SU-DHL-6 (cell line): ENCODE data around the gene EXOC4.
A peak's percentile ranks its signal among the peaks of the same experiment; 100 is the strongest.
"Not testable (repeated sequence)": the region's sequence is repeated elsewhere in the genome, so short reads cannot be mapped to it uniquely, and the experiment has no call there.

ENCODE experiments used
- H2AFZ ChIP-seq: fragments of 200-600 bp; sonication (generic); 2 replicates; pipeline ENCODE4 v1.6.1; 2014; ENCODE audit warnings: low read depth, mild to moderate bottlenecking, moderate library complexity, mixed read lengths, antibody characterized with exemption, low read length; ENCODE audit not compliant: severe bottlenecking
- H3F3A ChIP-seq: fragments of 200-600 bp; shearing (Covaris generic); 2 replicates; pipeline ENCODE4 v1.6.0; 2016; ENCODE audit warnings: antibody characterized with exemption, mild to moderate bottlenecking; ENCODE audit not compliant: insufficient read depth
- H3K27ac ChIP-seq: fragments of 200-600 bp; sonication (generic); 2 replicates; pipeline ENCODE4 v1.5.1; 2016; ENCODE audit warnings: low read depth, mild to moderate bottlenecking, low read length, moderate library complexity, mixed read lengths
- H3K27me3 ChIP-seq: fragments of 200-600 bp; sonication (generic), shearing (Covaris generic); 2 replicates; pipeline ENCODE4 v1.6.0; 2014; ENCODE audit warnings: mild to moderate bottlenecking, low read length
- H3K36me3 ChIP-seq: fragments of 200-600 bp; sonication (generic); 2 replicates; pipeline ENCODE4 v1.6.1; 2014; ENCODE audit warnings: mild to moderate bottlenecking, low read length, mixed read lengths
- H3K4me2 ChIP-seq: fragments of 300-600, 200-600 bp; shearing (Covaris generic), sonication (generic); 2 replicates; pipeline ENCODE4 v1.6.0; 2014; ENCODE audit warnings: low read length, low read depth, mild to moderate bottlenecking; ENCODE audit not compliant: poor library complexity, severe bottlenecking
- H3K4me3 ChIP-seq: fragments of 200-600 bp; sonication (generic); 2 replicates; pipeline ENCODE4 v1.5.1; 2014; ENCODE audit warnings: antibody characterized with exemption, low read length, mild to moderate bottlenecking, mixed read lengths; ENCODE audit not compliant: insufficient read depth, poor library complexity, severe bottlenecking
- H3K79me2 ChIP-seq: fragments of 200-600 bp; sonication (generic); 2 replicates; pipeline ENCODE4 v1.6.1; 2014; ENCODE audit warnings: mild to moderate bottlenecking, low read length, moderate library complexity; ENCODE audit not compliant: insufficient read depth
- H3K9ac ChIP-seq: fragments of 200-600 bp; sonication (generic); 2 replicates; pipeline ENCODE4 v1.7.0; 2014; ENCODE audit warnings: mild to moderate bottlenecking, low read length
- H3K9me2 ChIP-seq: fragments of 200-600 bp; sonication (generic); replicated peaks from 2 replicates; pipeline ENCODE4 v1.6.1; 2014; ENCODE audit warnings: low read length; ENCODE audit not compliant: insufficient read depth
- H3K9me3 ChIP-seq: fragments of 200-600 bp; sonication (generic); 2 replicates; pipeline ENCODE4 v1.6.1; 2014; ENCODE audit warnings: low read length, mixed read lengths; ENCODE audit not compliant: insufficient read depth
- H4K20me1 ChIP-seq: fragments of 200-600 bp; sonication (generic); 2 replicates; pipeline ENCODE4 v1.6.1; 2014; ENCODE audit warnings: low read depth, mild to moderate bottlenecking, antibody characterized with exemption, low read length, moderate library complexity, mixed read lengths
- EZH2phosphoT487 ChIP-seq: fragments of 200-600 bp; sonication (generic), shearing (Covaris generic); conservative IDR thresholded peaks from 2 replicates; pipeline ENCODE4 v1.6.1; 2018; ENCODE audit warnings: mild to moderate bottlenecking, antibody characterized with exemption, low read length, moderate library complexity, mixed read lengths
- TF ChIP-seq, protein P1 (sequence below): fragments of 200-600 bp; sonication (generic); IDR thresholded peaks from one replicate; pipeline ENCODE4 v1.5.1; 2017; ENCODE audit warnings: antibody characterized with exemption, mild to moderate bottlenecking, low read length, moderate library complexity; ENCODE audit not compliant: insufficient read depth, poor library complexity, severe bottlenecking

The EXOC4 gene

DNA sequence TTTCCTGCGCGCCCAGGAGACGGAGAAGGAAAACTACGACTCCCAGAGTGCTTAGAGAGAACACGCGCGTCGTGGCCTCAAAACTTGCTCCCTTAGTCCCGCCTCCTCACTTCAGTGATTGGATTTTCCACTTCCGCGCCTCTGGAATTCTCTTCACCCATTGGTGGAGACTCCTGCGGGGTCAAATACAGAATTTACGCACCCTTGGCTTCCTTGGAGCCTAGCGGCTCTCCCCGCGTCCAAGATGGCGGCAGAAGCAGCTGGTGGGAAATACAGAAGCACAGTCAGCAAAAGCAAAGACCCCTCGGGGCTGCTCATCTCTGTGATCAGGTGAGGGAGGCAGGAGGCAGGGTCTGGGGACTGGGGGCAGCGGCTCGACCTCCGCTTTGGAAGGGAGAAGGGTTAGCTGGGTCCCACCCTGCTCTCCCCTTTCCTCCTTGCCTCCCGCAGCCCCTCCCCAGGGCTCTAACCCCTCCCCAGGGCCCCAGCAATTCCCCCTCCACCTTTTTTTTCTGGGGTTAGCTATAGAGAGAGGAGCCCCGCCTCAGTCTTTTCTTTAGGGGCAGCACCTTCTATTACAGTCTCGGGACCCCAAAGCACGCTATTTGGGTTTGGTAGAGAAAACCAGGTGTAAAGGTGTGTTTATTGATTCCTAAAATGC, at the start of gene EXOC4:
EXOC4 (plus strand) TSS at position 221 of the 661 bp plus-strand sequence.
- TF ChIP-seq, protein P1, sequence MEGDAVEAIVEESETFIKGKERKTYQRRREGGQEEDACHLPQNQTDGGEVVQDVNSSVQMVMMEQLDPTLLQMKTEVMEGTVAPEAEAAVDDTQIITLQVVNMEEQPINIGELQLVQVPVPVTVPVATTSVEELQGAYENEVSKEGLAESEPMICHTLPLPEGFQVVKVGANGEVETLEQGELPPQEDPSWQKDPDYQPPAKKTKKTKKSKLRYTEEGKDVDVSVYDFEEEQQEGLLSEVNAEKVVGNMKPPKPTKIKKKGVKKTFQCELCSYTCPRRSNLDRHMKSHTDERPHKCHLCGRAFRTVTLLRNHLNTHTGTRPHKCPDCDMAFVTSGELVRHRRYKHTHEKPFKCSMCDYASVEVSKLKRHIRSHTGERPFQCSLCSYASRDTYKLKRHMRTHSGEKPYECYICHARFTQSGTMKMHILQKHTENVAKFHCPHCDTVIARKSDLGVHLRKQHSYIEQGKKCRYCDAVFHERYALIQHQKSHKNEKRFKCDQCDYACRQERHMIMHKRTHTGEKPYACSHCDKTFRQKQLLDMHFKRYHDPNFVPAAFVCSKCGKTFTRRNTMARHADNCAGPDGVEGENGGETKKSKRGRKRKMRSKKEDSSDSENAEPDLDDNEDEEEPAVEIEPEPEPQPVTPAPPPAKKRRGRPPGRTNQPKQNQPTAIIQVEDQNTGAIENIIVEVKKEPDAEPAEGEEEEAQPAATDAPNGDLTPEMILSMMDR: no peak
- no peak for TF ChIP-seq EZH2phosphoT487
- H3K27ac ChIP-seq: peak within 1 kb of the TSS; percentile 35; the same call in 1 of the 2 replicates
- H3K9me3 ChIP-seq: no peaks in the 10 kb centered on the region
- no peaks in the 10 kb centered on the region for H4K20me1 ChIP-seq
- H3K9ac ChIP-seq: peak within 1 kb of the TSS; percentile 82
- H3K9me2 ChIP-seq: no peaks in the 10 kb centered on the region
- H3K79me2 ChIP-seq: peaks cover 31% of the 10 kb centered on the region
- peaks cover 9% of the 10 kb centered on the region for H3F3A ChIP-seq
- H3K36me3 ChIP-seq: no peaks in the 10 kb centered on the region
- peak within 1 kb of the TSS; percentile 96 for H2AFZ ChIP-seq
- no peaks in the 10 kb centered on the region for H3K27me3 ChIP-seq
- H3K4me3 ChIP-seq: peak within 1 kb of the TSS; percentile 98
- peak within 1 kb of the TSS; percentile 86 for H3K4me2 ChIP-seq

DNA sequence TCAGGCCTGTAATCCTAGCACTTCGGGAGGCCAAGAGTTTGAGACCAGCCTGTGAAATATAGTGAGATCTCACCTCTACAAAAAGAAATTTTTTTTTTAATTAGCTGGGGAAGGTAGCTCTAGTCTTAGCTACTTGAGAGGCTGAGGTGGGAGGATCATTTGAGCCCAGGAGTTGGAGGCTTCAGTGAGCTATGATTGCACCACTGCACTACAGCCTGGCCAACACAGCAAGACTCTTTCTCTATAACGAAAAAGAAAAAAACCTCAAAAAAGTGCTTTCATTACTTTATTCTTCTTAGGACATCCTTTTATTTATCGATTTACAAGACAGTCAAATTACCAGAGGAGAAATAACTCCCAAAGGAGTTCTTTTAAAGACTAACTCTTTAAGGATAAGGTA, 49.4 kb upstream of the EXOC4 start:
- Histone ChIP-seq H2AFZ (no peak overlapping the region), H3K36me3 (no peaks in the 10 kb centered on the region), H3F3A (no peaks in the 10 kb centered on the region), H3K4me2 (no peak overlapping the region), H3K27me3 (no peaks in the 10 kb centered on the region), H4K20me1 (no peaks in the 10 kb centered on the region), H3K9me3 (no peaks in the 10 kb centered on the region), H3K4me3 (no peak overlapping the region), H3K9me2 (no peaks in the 10 kb centered on the region), H3K79me2 (no peaks in the 10 kb centered on the region), H3K27ac (no peak overlapping the region), H3K9ac (no peak overlapping the region)
- no peak for TF ChIP-seq EZH2phosphoT487
- TF ChIP-seq, protein P1: no peak

DNA sequence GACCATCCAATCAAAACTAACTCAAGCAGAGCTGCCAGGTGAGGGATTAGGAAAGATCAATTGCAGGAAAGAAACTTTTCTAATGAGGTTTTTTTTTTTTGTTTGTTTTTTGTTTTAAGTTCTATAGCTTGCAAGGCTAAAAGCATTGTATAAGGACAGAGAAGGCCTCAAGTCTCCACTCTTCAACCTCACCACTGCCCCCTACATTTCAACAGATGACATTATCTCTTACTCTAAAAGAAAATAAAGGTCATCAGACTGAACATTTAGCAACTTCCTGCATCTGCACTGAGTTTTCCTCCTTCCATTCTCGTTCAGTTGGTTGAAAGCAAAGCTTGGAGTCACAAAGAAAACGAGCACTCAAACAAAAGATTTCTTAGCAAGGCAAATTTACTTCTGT, 45.2 kb upstream of the EXOC4 start:
- no peaks in the 10 kb centered on the region for H3K27me3 ChIP-seq
- H3K9ac ChIP-seq: no peak overlapping the region
- no peaks in the 10 kb centered on the region for H3K79me2 ChIP-seq
- H3K4me2 ChIP-seq: no peak overlapping the region
- no peaks in the 10 kb centered on the region for H3F3A ChIP-seq
- no peaks in the 10 kb centered on the region for H3K9me2 ChIP-seq
- no peak overlapping the region for H3K27ac ChIP-seq
- H3K4me3 ChIP-seq: no peak overlapping the region
- H3K9me3 ChIP-seq: no peaks in the 10 kb centered on the region
- no peaks in the 10 kb centered on the region for H3K36me3 ChIP-seq
- TF ChIP-seq, protein P1: no peak
- TF ChIP-seq EZH2phosphoT487: no peak
- no peaks in the 10 kb centered on the region for H4K20me1 ChIP-seq
- H2AFZ ChIP-seq: no peak overlapping the region

GRCh38 chr7:133210817-133211216, 42.1 kb upstream of the EXOC4 start:
- H3K4me3 ChIP-seq, H3K36me3 ChIP-seq, H3F3A ChIP-seq, H3K27me3 ChIP-seq, H3K79me2 ChIP-seq, H3K4me2 ChIP-seq, H4K20me1 ChIP-seq, H3K27ac ChIP-seq, H2AFZ ChIP-seq, H3K9ac ChIP-seq, H3K9me3 ChIP-seq, H3K9me2 ChIP-seq: not testable (repeated sequence)

GRCh38 chr7:133213772-133214171, 39.1 kb upstream of the EXOC4 start:
- H3K27me3 ChIP-seq, H3K79me2 ChIP-seq, H2AFZ ChIP-seq, H3K9me3 ChIP-seq, H3K27ac ChIP-seq, H3F3A ChIP-seq, H3K4me2 ChIP-seq, H4K20me1 ChIP-seq, H3K9ac ChIP-seq, H3K4me3 ChIP-seq, H3K36me3 ChIP-seq, H3K9me2 ChIP-seq: not testable (repeated sequence)
